ENCODE results near the gene ADORA1. TPM values are rescaled to one million over a fixed set of nuclear protein-coding genes. Genes with fewer than 3 reads are reported as not detected.

Gene ADORA1
- total RNA-seq, 1 donor from 2014 or later = 54.7 TPM

- DNase-seq (ENCODE audit: low read depth) = peak; percentile 13
Measured at GRCh38 chr1:203093754-203094410, 33.6 kb upstream of the ADORA1 start.

- DNase-seq (ENCODE audit: low read depth) = no peak
Measured at GRCh38 chr1:203095061-203095690, 32.4 kb upstream of the ADORA1 start.

GRCh38 chr1:203096566-203096965 lies 31.0 kb upstream of the ADORA1 start:
- no peak for DNase-seq (ENCODE audit: low read depth)

GRCh38 chr1:203097001-203097400 lies 30.5 kb upstream of the ADORA1 start:
- no peak for DNase-seq (ENCODE audit: low read depth)

GRCh38 chr1:203098445-203098844 lies 29.1 kb upstream of the ADORA1 start:
- no peak for DNase-seq (ENCODE audit: low read depth)

GRCh38 chr1:203098914-203099520 lies 28.5 kb upstream of the ADORA1 start:
- no peak for DNase-seq (ENCODE audit: low read depth)

GRCh38 chr1:203099805-203100515 lies 27.6 kb upstream of the ADORA1 start:
- no peak for DNase-seq (ENCODE audit: low read depth)

- peak; percentile 55 for DNase-seq (ENCODE audit: low read depth)
Measured at GRCh38 chr1:203100516-203100869, 27.0 kb upstream of the ADORA1 start.

GRCh38 chr1:203101813-203102634 lies 25.5 kb upstream of the ADORA1 start:
- DNase-seq (ENCODE audit: low read depth) = no peak

- no peak for DNase-seq (ENCODE audit: low read depth)
Measured at GRCh38 chr1:203103216-203103615, 24.3 kb upstream of the ADORA1 start.

GRCh38 chr1:203103829-203104495 lies 23.6 kb upstream of the ADORA1 start:
- DNase-seq (ENCODE audit: low read depth) = no peak

GRCh38 chr1:203104789-203105390 lies 22.6 kb upstream of the ADORA1 start:
- no peak for DNase-seq (ENCODE audit: low read depth)

GRCh38 chr1:203112475-203112874 lies 15.1 kb upstream of the ADORA1 start:
- DNase-seq (ENCODE audit: low read depth) = no peak

- DNase-seq (ENCODE audit: low read depth) = no peak
Measured at GRCh38 chr1:203113308-203113707, 14.2 kb upstream of the ADORA1 start.

GRCh38 chr1:203114202-203114601 lies 13.3 kb upstream of the ADORA1 start:
- no peak for DNase-seq (ENCODE audit: low read depth)

GRCh38 chr1:203116091-203116820 lies 11.3 kb upstream of the ADORA1 start:
- no peak for DNase-seq (ENCODE audit: low read depth)

- peak; percentile 36 for DNase-seq (ENCODE audit: low read depth)
Measured at GRCh38 chr1:203117611-203118575, 9.6 kb upstream of the ADORA1 start.

GRCh38 chr1:203120325-203121153 lies 7.0 kb upstream of the ADORA1 start:
- DNase-seq (ENCODE audit: low read depth) = no peak

Data from renal cortical epithelial cell (primary cell).